ACC112 (cell line): Measurements from ENCODE around the gene TSHZ1.

Source experiments
- H2AFZ ChIP-seq: fragments of 200-600 bp; sonication (generic); one replicate; pipeline ENCODE4 v1.6.0; 2017; ENCODE audit warnings: antibody characterized with exemption, low read length; ENCODE audit not compliant: unreplicated experiment
- H3K27ac ChIP-seq: fragments of 200-600 bp; sonication (generic); 2 replicates; pipeline ENCODE4 v1.5.1; 2014; ENCODE audit warnings: low read depth, mild to moderate bottlenecking, antibody characterized with exemption, low read length, moderate library complexity
- H3K27me3 ChIP-seq: fragments of 200-600 bp; sonication (generic); 2 replicates; pipeline ENCODE4 v1.6.1; 2014; ENCODE audit warnings: mild to moderate bottlenecking, antibody characterized with exemption, low read length, moderate library complexity, mixed read lengths; ENCODE audit not compliant: insufficient read depth
- H3K36me3 ChIP-seq: fragments of 200-600 bp; sonication (generic); 2 replicates; pipeline ENCODE4 v1.6.1; 2016; ENCODE audit warnings: mild to moderate bottlenecking, antibody characterized with exemption, low read length, moderate library complexity, mixed read lengths; ENCODE audit not compliant: insufficient read depth
- H3K4me1 ChIP-seq: fragments of 200-600 bp; sonication (generic); one replicate; pipeline ENCODE4 v1.6.1; 2016; ENCODE audit warnings: low read length, mixed read lengths; ENCODE audit not compliant: insufficient read depth, unreplicated experiment, control insufficient read depth
- H3K4me3 ChIP-seq: fragments of 200-600 bp; sonication (generic); 2 replicates; pipeline ENCODE4 v1.5.1; 2014; ENCODE audit warnings: mild to moderate bottlenecking, low read depth, low read length
- H3K79me2 ChIP-seq: fragments of 200-600 bp; sonication (generic); one replicate; pipeline ENCODE4 v1.6.0; 2016; ENCODE audit warnings: low read length; ENCODE audit not compliant: control insufficient read depth, unreplicated experiment, insufficient read depth

Gene TSHZ1

DNA sequence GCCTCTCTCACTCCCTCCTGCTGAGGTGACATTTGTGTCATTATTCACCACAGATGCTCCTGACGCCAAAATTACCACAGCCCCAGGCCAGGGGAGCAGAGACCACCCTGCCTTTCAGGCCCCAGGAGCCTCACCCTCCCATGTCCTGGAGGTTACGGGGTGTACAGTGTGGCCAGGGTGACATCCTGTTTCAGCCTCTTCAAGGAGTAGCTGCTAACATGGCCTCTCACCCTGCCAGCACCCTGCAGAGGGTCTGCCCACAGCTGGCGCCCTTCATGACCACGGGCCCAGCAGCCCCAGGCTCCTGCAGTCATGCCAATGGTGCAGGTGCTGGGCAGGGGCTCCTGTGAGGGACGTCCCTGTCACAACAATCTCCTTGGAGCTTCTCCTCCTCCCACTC lies 124.3 kb downstream of the TSHZ1 start:
- H2AFZ ChIP-seq, result no peak overlapping the region
- H3K4me1 ChIP-seq, result no peaks in the 10 kb centered on the region
- no peak overlapping the region for H3K4me3 ChIP-seq
- H3K79me2 ChIP-seq, result no peaks in the 10 kb centered on the region
- H3K36me3 ChIP-seq, result no peaks in the 10 kb centered on the region
- no peak overlapping the region for H3K27ac ChIP-seq
- no peaks in the 10 kb centered on the region for H3K27me3 ChIP-seq

DNA sequence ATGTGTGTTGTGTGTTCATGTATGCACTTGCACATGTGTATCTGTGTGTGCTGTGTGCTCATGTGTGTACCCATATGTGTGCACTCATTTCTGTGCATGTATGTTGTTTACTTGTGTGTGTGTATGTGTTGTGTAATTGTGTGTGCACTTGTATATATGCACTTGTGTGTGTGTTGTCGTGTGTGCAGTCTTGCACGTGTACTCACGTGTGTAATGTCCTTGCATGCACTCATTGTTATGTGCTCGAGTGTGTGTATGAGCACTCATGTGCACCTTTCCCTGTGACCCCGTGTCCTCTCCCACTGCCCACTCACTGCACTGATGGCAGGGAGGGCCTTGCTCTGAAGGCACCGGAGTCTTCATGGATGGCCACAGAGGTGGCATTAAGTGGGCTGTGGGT lies 124.9 kb downstream of the TSHZ1 start:
- Histone ChIP-seq H3K36me3 (no peaks in the 10 kb centered on the region), H3K79me2 (no peaks in the 10 kb centered on the region), H3K27me3 (no peaks in the 10 kb centered on the region), H3K4me1 (no peaks in the 10 kb centered on the region), H3K4me3 (no peak overlapping the region), H3K27ac (no peak overlapping the region), H2AFZ (no peak overlapping the region)

DNA sequence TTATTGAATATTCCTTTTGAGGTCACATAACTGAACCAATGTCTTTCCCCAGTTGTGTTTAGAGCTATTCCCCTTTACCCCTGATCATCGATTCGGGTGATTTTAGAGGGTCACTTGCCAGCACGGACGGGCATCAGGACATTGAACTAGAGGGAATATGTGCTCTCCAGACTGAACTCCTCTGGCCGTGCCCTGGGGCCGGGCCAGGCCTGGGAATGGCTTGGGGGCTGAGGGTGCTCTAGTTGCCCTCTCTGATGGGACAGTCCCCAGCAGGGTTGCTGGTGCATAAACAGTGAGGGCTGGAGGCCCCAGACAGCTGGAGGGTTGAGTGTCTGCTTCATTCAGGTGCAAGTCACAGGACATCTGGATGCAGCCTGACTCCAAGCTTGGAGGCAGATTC lies 126.2 kb downstream of the TSHZ1 start:
- Histone ChIP-seq H3K4me1 (no peaks in the 10 kb centered on the region), H3K4me3 (no peak overlapping the region), H3K27me3 (no peaks in the 10 kb centered on the region), H3K27ac (no peak overlapping the region), H2AFZ (no peak overlapping the region), H3K36me3 (no peaks in the 10 kb centered on the region), H3K79me2 (no peaks in the 10 kb centered on the region)

DNA sequence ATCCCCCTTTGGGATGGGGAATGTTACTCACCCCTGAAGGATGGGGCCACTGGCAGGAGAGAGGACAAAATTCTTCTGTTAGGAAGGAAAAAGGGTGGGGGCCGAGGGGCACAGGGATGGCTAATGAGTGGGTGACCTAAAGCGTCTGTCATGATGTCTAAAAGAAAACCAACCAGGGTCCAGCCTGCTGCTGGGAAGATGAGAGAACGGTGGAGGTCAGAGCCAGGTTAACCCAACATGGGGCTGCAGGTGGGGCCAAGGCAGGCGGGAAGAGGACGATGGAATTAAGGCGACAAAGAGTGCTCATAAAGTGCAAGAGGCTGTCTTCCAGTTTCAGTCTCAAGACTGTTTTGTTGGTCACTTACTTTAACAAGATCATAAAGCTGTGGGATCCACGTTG lies 126.8 kb downstream of the TSHZ1 start:
- Histone ChIP-seq H3K4me1 (no peaks in the 10 kb centered on the region), H3K27me3 (no peaks in the 10 kb centered on the region), H2AFZ (no peak overlapping the region), H3K4me3 (no peak overlapping the region), H3K79me2 (no peaks in the 10 kb centered on the region), H3K36me3 (no peaks in the 10 kb centered on the region), H3K27ac (no peak overlapping the region)

- no peak overlapping the region for H2AFZ ChIP-seq
- no peaks in the 10 kb centered on the region for H3K27me3 ChIP-seq
- H3K27ac ChIP-seq, result no peak overlapping the region
- no peaks in the 10 kb centered on the region for H3K79me2 ChIP-seq
- H3K4me1 ChIP-seq, result no peaks in the 10 kb centered on the region
- no peak overlapping the region for H3K4me3 ChIP-seq
- H3K36me3 ChIP-seq, result no peaks in the 10 kb centered on the region
These were observed 128.0 kb downstream of the TSHZ1 start for GRCh38 chr18:75338631-75339030.
